GM23338 (cell line): ENCODE results near the gene CTDNEP1. TPM values are rescaled to one million over a fixed set of nuclear protein-coding genes. Genes with fewer than 3 reads are reported as not detected.

ENCODE experiments used
- ATAC-seq: fragments of 200-7000 bp; cut with Tn5 transposase; 3 replicates; pipeline ENCODE4 v1.9.1; 2020
- DNase-seq: peaks from one replicate; pipeline ENCODE4 v3.0.0-alpha.2; 2015; ENCODE audit warnings: low spot score
- H2AFZ ChIP-seq: fragments of 200-600 bp; sonication (generic); 2 replicates; pipeline ENCODE4 v1.8.0; 2016; ENCODE audit warnings: antibody characterized with exemption, mild to moderate bottlenecking, moderate library complexity
- H3F3A ChIP-seq: fragments of 200-600 bp; sonication (generic); replicated peaks from 2 replicates; pipeline ENCODE4 v1.8.0; 2017; ENCODE audit warnings: antibody characterized with exemption, mixed run types, low read depth
- H3K27ac ChIP-seq: fragments of 200-600 bp; sonication (generic); 2 replicates; pipeline ENCODE4 v1.6.1; 2016; ENCODE audit warnings: low read depth
- H3K27me3 ChIP-seq: fragments of 200-600 bp; sonication (generic); 2 replicates; pipeline ENCODE4 v1.8.0; 2016; ENCODE audit warnings: mild to moderate bottlenecking, mixed run types, moderate library complexity; ENCODE audit not compliant: insufficient read depth
- H3K36me3 ChIP-seq: fragments of 200-600 bp; sonication (generic); 2 replicates; pipeline ENCODE4 v1.8.0; 2016; ENCODE audit warnings: mild to moderate bottlenecking; ENCODE audit not compliant: insufficient read depth
- H3K4me1 ChIP-seq: fragments of 200-600 bp; sonication (generic); 2 replicates; pipeline ENCODE4 v1.8.0; 2016; ENCODE audit warnings: mild to moderate bottlenecking, moderate library complexity; ENCODE audit not compliant: insufficient read depth
- H3K4me2 ChIP-seq: fragments of 200-600 bp; sonication (generic); 2 replicates; pipeline ENCODE4 v1.7.1; 2017; ENCODE audit warnings: mixed run types
- H3K4me3 ChIP-seq: fragments of 200-600 bp; sonication (generic); 2 replicates; pipeline ENCODE4 v1.6.1; 2016; ENCODE audit warnings: mixed run types
- H3K79me2 ChIP-seq: fragments of 200-600 bp; sonication (generic); replicated peaks from 2 replicates; pipeline ENCODE4 v1.8.0; 2017; ENCODE audit warnings: mild to moderate bottlenecking; ENCODE audit not compliant: insufficient read depth
- H3K9me2 ChIP-seq: fragments of 200-600 bp; sonication (generic); 2 replicates; pipeline ENCODE4 v1.8.0; 2017; ENCODE audit not compliant: insufficient read depth
- H4K20me1 ChIP-seq: fragments of 200-600 bp; sonication (generic); replicated peaks from 2 replicates; pipeline ENCODE4 v1.8.0; 2017; ENCODE audit warnings: mild to moderate bottlenecking; ENCODE audit not compliant: insufficient read depth
- H3K27ac Mint-ChIP-seq: 2 replicates; pipeline ENCODE4 v1.8.0; 2020; ENCODE audit warnings: inconsistent platforms, mild to moderate bottlenecking, moderate library complexity, mixed read lengths
- H3K27me3 Mint-ChIP-seq: 3 replicates; pipeline ENCODE4 v1.8.0; 2022; ENCODE audit warnings: low read depth, mild to moderate bottlenecking, moderate library complexity, mixed read lengths, inconsistent platforms; ENCODE audit not compliant: insufficient read depth, poor library complexity
- H3K36me3 Mint-ChIP-seq: 3 replicates; pipeline ENCODE4 v1.8.0; 2021; ENCODE audit warnings: low read depth, mild to moderate bottlenecking, inconsistent platforms, moderate library complexity, mixed read lengths
- H3K4me1 Mint-ChIP-seq: 3 replicates; pipeline ENCODE4 v1.8.0; 2020; ENCODE audit warnings: mild to moderate bottlenecking, inconsistent platforms, mixed read lengths
- H3K4me3 Mint-ChIP-seq: 3 replicates; pipeline ENCODE4 v1.8.0; 2021; ENCODE audit warnings: moderate library complexity, mild to moderate bottlenecking, inconsistent platforms, mixed read lengths
- H3K9me3 Mint-ChIP-seq: 3 replicates; pipeline ENCODE4 v1.8.0; 2020; ENCODE audit warnings: moderate library complexity, mild to moderate bottlenecking, inconsistent platforms, mixed read lengths
- CREB1 ChIP-seq: fragments of 250-450 bp; sonication (Bioruptor Pico); IDR thresholded peaks from 2 replicates; pipeline ENCODE4 v1.5.0; 2020; ENCODE audit warnings: low read depth, mild to moderate bottlenecking, moderate library complexity
- CTCF ChIP-seq, 2 experiments: fragments of 200-600 bp in 1 of 2; sonication (generic) in 1 of 2; conservative IDR thresholded peaks; 2 replicates each; pipeline versions ENCODE4 v1.5.1 to v1.6.1; 2016 to 2017; ENCODE audit warnings: antibody characterized with exemption in 2 of 2, low read depth in 2 of 2, mild to moderate bottlenecking in 2 of 2, moderate library complexity in 1 of 2
- ETS1 ChIP-seq: IDR thresholded peaks from 2 replicates; pipeline ENCODE4 v1.6.1; 2016; ENCODE audit warnings: antibody characterized with exemption
- EZH2 ChIP-seq: fragments of 200-600 bp; sonication (generic); IDR thresholded peaks from one replicate; pipeline ENCODE4 v1.8.0; 2017; ENCODE audit warnings: antibody characterized with exemption, mild to moderate bottlenecking, low read depth; ENCODE audit not compliant: unreplicated experiment
- NANOG ChIP-seq: IDR thresholded peaks from 2 replicates; pipeline ENCODE4 v1.6.1; 2016; ENCODE audit warnings: antibody characterized with exemption, borderline replicate concordance
- POLR2AphosphoS5 ChIP-seq: IDR thresholded peaks from 2 replicates; pipeline ENCODE4 v1.6.1; 2016; ENCODE audit warnings: antibody characterized with exemption, low read depth
- polyA plus RNA-seq: library from polyadenylated mRNA; unstranded; fragments of >200 nt; fragmentation: Nextera tagmentation; extraction: Ambion mirVana; gene quantifications from 2 replicates; pipeline ENCODE4 v1.2.1, GENCODE V29; 2016
- total RNA-seq: library from RNA; depleted of rRNA; stranded (reverse); fragments of >200 nt; shearing (Covaris generic); gene quantifications from 2 replicates; pipeline ENCODE4 v1.2.3, GENCODE V29; 2014

Gene CTDNEP1
- total and polyA plus RNA-seq, 2 experiments from 2014 or later: 48.1 to 93.4 TPM

- H3K36me3 ChIP-seq: no peaks in the 10 kb centered on the region
- Mint-ChIP-seq H3K4me3 (peak overlapping the region; percentile 70), H3K27ac (peak overlapping the region; percentile 99), H3K27me3 (peaks cover 33% of the 10 kb centered on the region), H3K9me3 (no peaks in the 10 kb centered on the region; the same call in 2 of the 3 replicates), H3K36me3 (peaks cover 3% of the 10 kb centered on the region; the same call in 2 of the 3 replicates), H3K4me1 (peaks cover 63% of the 10 kb centered on the region)
- TF ChIP-seq CTCF (conservative IDR thresholded peaks at IDR 0.05; ENCODE audit: low read depth in 2 of 2) (peak; percentile 86 to 88), NANOG (peak; percentile 13; the same call in 1 of the 2 replicates), ETS1 (0 out of 2 replicates have a peak, but pooled peaks have one; percentile 23), EZH2 (no peak), CREB1 (peak; percentile 35; the same call in 1 of the 2 replicates)
- H3K27ac ChIP-seq: peak overlapping the region; percentile 59; the same call in 1 of the 2 replicates
- no peaks in the 10 kb centered on the region for H3K27me3 ChIP-seq
- peak overlapping the region; percentile 70 for H3K4me3 ChIP-seq
- H3K79me2 ChIP-seq: peaks cover 50% of the 10 kb centered on the region
- H3F3A ChIP-seq: peaks cover 15% of the 10 kb centered on the region
- H2AFZ ChIP-seq: no peak overlapping the region
- peak; percentile 5 for ATAC-seq
- peak; percentile 100 for DNase-seq
- H4K20me1 ChIP-seq: no peaks in the 10 kb centered on the region; the same call in 1 of the 2 replicates
- peaks cover 55% of the 10 kb centered on the region for H3K4me1 ChIP-seq
- H3K9me2 ChIP-seq: no peaks in the 10 kb centered on the region
- peak overlapping the region; percentile 68 for H3K4me2 ChIP-seq
Measured at GRCh38 chr17:7213895-7214299, 37.6 kb downstream of the CTDNEP1 start.

- Mint-ChIP-seq H3K4me1 (peaks cover 61% of the 10 kb centered on the region), H3K27ac (peak overlapping the region; percentile 16), H3K27me3 (peaks cover 26% of the 10 kb centered on the region), H3K4me3 (peak overlapping the region; percentile 82), H3K36me3 (peaks cover 3% of the 10 kb centered on the region; the same call in 2 of the 3 replicates), H3K9me3 (no peaks in the 10 kb centered on the region)
- Histone ChIP-seq H4K20me1 (no peaks in the 10 kb centered on the region; the same call in 1 of the 2 replicates), H3K27me3 (no peaks in the 10 kb centered on the region), H3K27ac (no peak overlapping the region), H3K4me2 (peak overlapping the region; percentile 98), H3K4me3 (peak overlapping the region; percentile 80), H3K79me2 (peaks cover 53% of the 10 kb centered on the region), H2AFZ (no peak overlapping the region), H3K36me3 (no peaks in the 10 kb centered on the region), H3K9me2 (no peaks in the 10 kb centered on the region), H3F3A (peaks cover 20% of the 10 kb centered on the region), H3K4me1 (peaks cover 55% of the 10 kb centered on the region)
- TF ChIP-seq EZH2 (no peak), POLR2AphosphoS5 (peak; percentile 21; the same call in 1 of the 2 replicates)
- ATAC-seq (no peak), DNase-seq (peak; percentile 76)
Measured at GRCh38 chr17:7211491-7212273, 39.9 kb downstream of the CTDNEP1 start.
